GM21529 (cell line): ENCODE results near the gene MORN1.
"Not testable (repeated sequence)": the region's sequence is repeated elsewhere in the genome, so short reads cannot be mapped to it uniquely, and the experiment has no call there.

ENCODE experiments used
- ATAC-seq: cut with Tn5 transposase; IDR thresholded peaks from one replicate; pipeline ENCODE4 v1.9.1; 2021; ENCODE audit not compliant: unreplicated experiment

The MORN1 gene

DNA sequence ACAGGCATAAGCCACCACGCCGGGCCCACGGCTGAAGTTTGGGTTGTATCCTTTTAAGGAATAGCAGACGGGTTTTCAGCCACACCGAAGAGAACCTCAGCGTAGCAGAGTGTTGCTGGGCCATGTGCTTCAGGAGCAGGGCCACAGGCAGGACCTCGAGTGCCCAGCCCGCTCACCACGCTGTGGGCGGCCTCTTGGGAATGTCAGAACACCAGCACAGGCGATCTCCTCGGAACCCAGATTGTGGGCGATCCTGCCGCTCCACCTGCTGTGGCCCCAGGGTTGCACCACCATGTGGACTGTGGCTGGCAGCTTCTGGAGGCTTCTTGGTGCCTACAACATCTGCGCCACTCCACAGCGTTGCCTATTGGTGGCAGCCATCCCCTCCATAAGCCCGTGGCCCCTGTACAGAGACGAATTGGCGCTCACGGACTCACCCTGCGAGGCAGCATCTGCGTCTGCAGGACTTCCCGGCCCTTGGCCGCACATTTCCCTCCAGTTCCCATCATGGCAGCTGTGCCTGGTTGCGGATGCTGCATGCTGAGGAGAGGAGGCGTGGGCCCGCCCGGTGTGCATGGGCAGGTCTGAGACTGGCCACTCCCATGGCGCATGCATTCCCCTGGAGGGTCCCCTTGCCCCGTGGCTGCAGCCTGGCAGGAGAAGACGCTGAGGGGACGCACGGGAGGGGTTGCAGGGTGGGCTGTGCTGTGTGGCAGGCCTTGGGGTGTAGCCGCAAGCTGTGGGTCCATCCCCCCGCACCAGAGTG lies 93.9 kb downstream of the MORN1 start:
- ATAC-seq, result no peak

GRCh38 chr1:2296614-2297013 lies 94.7 kb downstream of the MORN1 start:
- ATAC-seq, result no peak

GRCh38 chr1:2296211-2296610 lies 95.1 kb downstream of the MORN1 start:
- ATAC-seq, result not testable (repeated sequence)

GRCh38 chr1:2295526-2295925 lies 95.8 kb downstream of the MORN1 start:
- no peak for ATAC-seq

- no peak for ATAC-seq
Measured at GRCh38 chr1:2294725-2295078, 96.7 kb downstream of the MORN1 start.

DNA sequence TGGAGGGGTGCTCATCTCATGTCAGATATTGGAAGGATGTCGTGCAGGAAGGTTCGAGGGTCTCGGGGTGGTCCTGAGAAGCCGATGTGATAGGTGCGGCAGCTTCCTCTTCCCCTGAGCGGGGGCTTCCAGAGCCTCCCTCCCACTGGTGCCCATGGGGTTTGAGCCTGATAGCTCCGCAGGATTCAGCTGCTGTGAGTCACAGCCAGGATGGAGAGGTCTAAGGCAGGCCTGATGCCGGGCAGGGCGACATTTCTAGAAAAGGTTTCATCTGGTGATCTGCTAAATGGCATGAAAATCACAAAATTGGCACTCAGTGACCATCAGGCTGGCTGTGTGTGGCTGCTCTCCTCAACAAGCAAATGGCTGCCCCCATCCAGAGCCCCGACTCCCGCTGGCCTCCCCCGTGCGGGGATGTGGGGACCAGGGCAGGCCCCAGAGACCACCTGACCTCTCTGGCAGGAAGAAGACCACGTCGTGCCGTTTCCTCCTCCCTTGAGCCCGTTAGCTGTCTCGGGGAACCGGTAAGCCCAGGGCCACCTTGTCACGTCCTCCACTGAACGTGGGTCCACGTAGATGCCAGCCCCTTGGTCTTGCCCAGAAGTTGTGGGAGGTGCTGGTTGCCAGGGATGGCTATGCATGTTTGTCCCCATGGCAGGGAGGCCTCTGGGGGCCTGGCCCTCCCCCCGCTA lies 97.2 kb downstream of the MORN1 start:
- ATAC-seq, result no peak

DNA sequence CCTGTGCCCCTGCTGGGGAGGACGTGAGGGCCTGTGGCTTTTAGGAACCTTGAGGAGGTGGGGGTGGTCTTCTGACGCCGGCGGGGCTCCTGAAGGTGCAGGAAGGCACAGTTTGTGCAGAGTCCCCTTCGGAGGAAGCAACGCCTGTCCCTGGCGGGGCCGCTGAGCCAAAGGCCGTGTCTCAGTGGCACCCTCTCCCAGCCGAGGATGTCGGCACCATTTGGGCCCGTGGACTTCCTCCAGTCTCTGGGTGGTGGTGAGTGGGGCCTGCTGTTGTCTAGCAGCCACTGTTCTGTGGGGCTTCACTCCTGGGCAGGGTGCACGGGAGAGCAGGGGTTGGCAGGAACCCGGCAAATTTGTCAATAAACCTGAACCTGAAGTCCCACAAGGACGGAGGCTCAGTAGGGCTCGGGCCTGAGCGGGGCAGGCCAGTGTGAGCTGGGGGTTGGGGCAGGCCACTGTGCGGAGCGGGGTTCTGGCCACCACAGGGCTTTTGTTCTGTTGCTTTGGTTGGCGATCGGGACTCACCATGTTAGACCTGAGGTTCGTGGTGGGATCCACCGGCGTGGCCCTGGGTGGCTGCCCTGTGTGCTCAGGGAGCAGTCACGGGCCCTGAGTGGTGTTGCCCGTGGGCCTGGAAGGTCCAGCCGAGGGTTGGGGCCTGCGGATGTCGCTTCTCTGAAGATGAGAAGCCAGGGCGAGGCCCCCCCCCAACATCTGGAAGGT lies 98.5 kb downstream of the MORN1 start:
- no peak for ATAC-seq

GRCh38 chr1:2291577-2291976 lies 99.8 kb downstream of the MORN1 start:
- no peak for ATAC-seq

- ATAC-seq, result peak; percentile 53
Measured at GRCh38 chr1:2290595-2291510, 100.5 kb downstream of the MORN1 start.

DNA sequence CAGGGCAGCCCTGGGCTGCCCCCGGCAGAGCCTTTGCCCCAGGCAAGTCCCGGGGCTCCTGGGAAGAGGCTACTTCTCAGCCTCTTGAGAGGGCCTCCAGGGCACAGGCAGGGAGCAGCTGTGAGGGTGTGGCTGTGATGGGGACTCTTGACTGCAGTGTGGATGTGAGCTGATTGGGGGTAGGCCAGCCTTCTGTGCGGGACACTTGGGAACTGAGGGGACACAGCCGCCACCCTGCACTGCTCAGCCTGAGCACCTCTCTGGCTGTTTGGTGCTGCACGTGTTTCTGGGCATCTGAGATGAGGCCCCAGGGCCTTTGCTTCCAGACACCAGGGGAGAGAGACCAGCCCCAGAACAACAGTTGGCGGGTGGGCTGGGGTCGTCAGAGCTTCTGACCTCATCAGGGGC lies 101.2 kb downstream of the MORN1 start:
- ATAC-seq, result peak; percentile 24

DNA sequence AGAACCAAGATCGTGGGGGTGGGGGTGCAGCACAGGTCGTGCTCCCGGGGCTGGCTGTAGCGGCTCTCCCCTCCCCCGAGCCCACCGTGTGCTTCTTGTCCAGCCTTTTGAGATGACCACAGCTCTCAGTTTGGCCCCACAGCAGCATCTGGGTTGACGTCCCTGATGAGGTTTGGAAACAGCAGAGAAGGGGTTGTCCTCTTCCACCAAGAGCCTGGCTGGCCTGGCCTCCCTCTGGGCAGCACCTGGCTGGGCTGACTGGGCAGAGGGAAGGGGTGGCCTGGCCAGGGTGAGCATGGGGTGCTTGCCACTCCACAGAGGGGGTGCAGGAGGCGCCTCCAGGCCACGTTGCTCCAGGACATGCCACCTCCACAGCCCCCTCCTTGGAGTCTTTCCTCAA lies 101.7 kb downstream of the MORN1 start:
- no peak for ATAC-seq

- ATAC-seq, result no peak
Measured at GRCh38 chr1:2288816-2289536, 102.4 kb downstream of the MORN1 start.

GRCh38 chr1:2288311-2288710 lies 103.0 kb downstream of the MORN1 start:
- no peak for ATAC-seq

DNA sequence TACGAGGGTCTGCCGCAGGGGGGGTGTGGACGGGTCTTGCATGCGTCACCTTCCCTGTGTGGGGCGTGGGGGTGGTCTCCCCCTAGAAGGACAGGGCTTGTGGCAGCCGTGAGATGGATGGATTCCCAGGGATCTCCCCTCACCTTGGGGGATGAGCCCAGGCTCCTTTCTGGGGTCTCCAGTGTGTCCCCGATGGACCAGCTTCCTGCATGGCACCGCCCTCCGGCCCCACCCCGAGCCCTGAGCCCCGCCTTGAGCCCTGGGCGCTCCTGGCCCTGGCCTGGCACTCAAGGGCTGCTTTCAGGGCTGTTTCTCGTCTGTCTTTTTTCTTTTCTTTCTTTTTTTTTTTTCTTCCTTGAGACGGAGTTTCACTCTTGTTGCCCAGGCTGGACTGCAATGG lies 103.7 kb downstream of the MORN1 start:
- ATAC-seq, result no peak

DNA sequence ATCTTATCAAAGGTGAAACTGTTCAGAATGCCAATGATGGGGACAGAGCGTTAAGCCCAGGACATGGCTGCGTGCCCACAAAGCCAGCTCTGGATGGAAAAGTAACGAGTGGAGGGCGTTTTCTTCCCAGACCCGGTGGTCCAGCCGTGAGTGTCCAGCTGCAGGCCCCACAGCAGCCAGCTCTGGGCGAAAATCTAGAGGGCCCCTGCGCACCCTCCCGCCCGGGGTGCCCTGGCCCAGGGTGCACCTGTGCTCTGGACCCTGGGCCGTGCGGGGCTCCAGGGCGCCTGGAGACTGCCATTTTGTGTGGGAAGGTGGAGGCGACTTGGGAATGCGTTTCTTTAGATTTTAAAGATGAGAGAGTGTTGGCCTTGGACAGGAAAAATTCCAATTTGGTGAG lies 104.4 kb downstream of the MORN1 start:
- ATAC-seq, result no peak

DNA sequence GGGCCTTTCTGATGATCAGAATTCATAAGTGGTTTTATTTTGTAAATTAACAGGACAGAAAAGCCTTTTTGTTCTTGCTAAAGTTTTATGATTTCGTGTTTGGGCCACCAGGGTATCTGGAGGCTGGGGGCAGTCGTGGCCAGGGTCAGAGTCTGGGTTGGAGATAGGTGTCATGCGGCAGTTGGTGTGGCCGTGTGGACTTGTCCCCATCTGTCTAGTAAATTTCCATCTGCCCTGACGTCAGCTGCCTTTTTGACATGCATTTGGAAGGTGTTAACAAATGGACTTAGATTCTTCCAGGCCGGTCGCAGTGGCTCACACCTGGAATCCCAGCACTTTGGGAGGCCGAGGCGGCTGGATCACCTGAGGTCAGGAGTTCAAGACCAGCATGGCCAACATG lies 106.4 kb downstream of the MORN1 start:
- ATAC-seq, result no peak

DNA sequence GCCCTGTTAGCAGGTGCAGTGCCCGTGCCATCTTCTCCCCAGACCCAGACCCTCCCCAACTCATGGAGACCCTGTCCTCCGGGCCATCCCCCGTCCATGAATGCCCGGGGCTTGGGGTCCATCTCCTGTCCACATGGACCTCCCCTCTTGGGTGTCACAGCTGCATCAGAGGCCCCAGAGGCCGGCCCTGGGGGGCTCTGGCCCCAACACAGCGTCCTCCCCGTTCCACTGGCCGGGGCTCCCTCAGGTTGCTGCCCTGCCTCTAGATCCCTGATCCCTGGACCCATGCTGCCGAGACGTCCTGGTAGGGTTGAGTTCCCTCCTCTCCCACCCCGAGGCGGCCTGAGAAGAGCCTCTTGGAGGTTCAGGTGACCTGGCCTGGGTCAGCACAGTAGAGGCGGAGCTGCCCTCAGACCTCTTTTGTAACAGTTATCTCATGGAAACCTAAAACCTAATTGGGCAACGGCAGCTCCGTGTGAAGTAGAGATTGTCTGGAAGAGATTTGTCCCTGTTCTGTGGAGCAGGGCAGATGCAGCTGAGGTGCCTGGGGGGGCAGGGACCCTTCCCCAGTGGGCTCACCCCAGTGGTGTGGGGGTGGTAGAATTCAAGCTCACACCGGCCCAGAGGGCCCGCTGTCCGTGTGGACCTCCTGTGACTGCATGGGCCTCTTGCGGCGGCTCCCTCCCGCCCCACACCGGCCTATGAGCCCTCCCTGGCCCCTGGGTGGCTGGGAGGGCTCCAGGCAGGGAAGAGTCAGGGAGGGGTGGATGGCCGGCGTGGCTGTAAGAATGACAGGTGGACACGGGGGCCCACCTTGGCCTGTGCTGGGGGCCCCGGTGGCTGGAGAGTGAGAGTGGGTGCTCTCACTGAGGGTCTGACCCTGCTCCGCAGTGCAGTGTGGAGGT lies 107.1 kb downstream of the MORN1 start:
- ATAC-seq, result no peak

DNA sequence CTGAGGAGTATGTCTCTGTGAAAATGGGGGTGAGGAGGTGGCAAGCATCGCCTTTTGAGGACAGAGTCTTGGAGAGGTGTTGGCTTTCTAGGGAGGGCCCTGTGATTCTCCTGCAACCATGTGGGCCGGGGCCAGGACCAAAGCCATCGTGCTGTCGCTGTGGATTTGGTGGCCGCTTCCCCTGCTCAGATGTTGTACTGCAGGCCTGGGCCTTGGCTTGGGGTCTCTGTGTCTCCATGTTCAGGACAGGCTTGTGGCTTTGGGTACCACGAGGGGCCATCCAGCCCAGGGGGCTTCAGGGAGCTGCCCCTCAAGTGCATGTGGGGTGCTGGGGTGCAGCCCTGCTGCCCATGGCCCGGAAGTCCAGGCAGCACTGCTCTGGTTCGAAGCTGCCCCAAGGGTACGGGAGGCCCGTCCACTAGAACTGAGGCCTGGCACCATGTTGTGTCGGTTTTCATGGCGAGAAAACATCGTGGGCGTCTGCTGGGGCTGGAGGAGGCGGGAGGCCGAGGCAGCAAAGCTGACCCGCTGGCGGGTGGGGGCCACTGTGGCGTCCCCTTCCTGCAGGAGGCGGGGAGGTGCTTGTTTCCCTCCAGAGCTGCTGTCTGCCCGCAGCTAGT lies 107.9 kb downstream of the MORN1 start:
- ATAC-seq, result no peak
